Upper lobe of left lung (tissue), 4 donors: Measurements from ENCODE around the gene DACH1.

Experiments
- CTCF ChIP-seq, 6 experiments: fragments of 450-650 bp in 4 of 6; fragments of 200-600 bp in 2 of 6; sonication (generic) in 2 of 6; IDR thresholded peaks; one replicate each; pipeline ENCODE4 v1.5.1; 2016 to 2019; ENCODE audit warnings: antibody characterized with exemption in 6 of 6
- EP300 ChIP-seq, 4 donors: sonication (generic); formaldehyde crosslinking; IDR thresholded peaks; one replicate each; pipeline ENCODE4 v1.5.1; 2017; ENCODE audit warnings: antibody characterized with exemption in 4 of 4, control low read depth in 2 of 4
- POLR2A ChIP-seq, 4 donors: fragments of 450-650 bp; IDR thresholded peaks; one replicate each; pipeline ENCODE4 v1.5.1; 2016 to 2017; ENCODE audit warnings: antibody characterized with exemption in 4 of 4, mild to moderate bottlenecking in 2 of 4

- TF ChIP-seq EP300 (IDR thresholded peaks at IDR 0.05): no peak
- TF ChIP-seq POLR2A (IDR thresholded peaks at IDR 0.05): no peak
- no peak for TF ChIP-seq CTCF (IDR thresholded peaks at IDR 0.05)
These were observed 114.1 kb downstream of the DACH1 start for GRCh38 chr13:71752775-71753513.
